ENCODE data around the gene STXBP6. TPM values are rescaled to one million over a fixed set of nuclear protein-coding genes. Genes with fewer than 3 reads are reported as not detected.

Gene STXBP6
- total RNA-seq, 1 donor from 2014 or later, result 27.1 TPM

- Mint-ChIP-seq H3K4me3 (ENCODE audit: unreplicated experiment) (no peak overlapping the region), H3K4me1 (ENCODE audit: low read depth, unreplicated experiment) (peaks cover 42% of the 10 kb centered on the region), H3K27me3 (ENCODE audit: low read depth, unreplicated experiment) (no peaks in the 10 kb centered on the region), H3K27ac (ENCODE audit: unreplicated experiment) (no peak overlapping the region), H3K9me3 (ENCODE audit: unreplicated experiment) (no peaks in the 10 kb centered on the region), H3K36me3 (ENCODE audit: low read depth, unreplicated experiment) (no peaks in the 10 kb centered on the region)
- FAIRE-seq (no peak), DNase-seq (ENCODE audit: low read depth) (no peak)
- H2AFZ ChIP-seq (ENCODE audit: low read depth, low read length), result no peak overlapping the region
- no peaks in the 10 kb centered on the region for H3K27me3 ChIP-seq (ENCODE audit: insufficient read depth, low read length)
- H4K20me1 ChIP-seq (ENCODE audit: insufficient read depth, low read length), result no peaks in the 10 kb centered on the region
- no peaks in the 10 kb centered on the region for H3K9me3 ChIP-seq (ENCODE audit: insufficient read depth, low read depth, low read length)
- TF ChIP-seq, protein P1, sequence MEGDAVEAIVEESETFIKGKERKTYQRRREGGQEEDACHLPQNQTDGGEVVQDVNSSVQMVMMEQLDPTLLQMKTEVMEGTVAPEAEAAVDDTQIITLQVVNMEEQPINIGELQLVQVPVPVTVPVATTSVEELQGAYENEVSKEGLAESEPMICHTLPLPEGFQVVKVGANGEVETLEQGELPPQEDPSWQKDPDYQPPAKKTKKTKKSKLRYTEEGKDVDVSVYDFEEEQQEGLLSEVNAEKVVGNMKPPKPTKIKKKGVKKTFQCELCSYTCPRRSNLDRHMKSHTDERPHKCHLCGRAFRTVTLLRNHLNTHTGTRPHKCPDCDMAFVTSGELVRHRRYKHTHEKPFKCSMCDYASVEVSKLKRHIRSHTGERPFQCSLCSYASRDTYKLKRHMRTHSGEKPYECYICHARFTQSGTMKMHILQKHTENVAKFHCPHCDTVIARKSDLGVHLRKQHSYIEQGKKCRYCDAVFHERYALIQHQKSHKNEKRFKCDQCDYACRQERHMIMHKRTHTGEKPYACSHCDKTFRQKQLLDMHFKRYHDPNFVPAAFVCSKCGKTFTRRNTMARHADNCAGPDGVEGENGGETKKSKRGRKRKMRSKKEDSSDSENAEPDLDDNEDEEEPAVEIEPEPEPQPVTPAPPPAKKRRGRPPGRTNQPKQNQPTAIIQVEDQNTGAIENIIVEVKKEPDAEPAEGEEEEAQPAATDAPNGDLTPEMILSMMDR (IDR thresholded peaks at IDR 0.05; ENCODE audit: insufficient read depth, low read depth, low read length), result no peak
- no peak for TF ChIP-seq EZH2 (IDR thresholded peaks at IDR 0.05; ENCODE audit: insufficient read depth, low read length)
- no peak overlapping the region for H3K27ac ChIP-seq (ENCODE audit: low read depth, low read length)
- no peaks in the 10 kb centered on the region for H3K36me3 ChIP-seq (ENCODE audit: insufficient read depth, low read length)
- H3K4me1 ChIP-seq (ENCODE audit: insufficient read depth, low read length), result no peaks in the 10 kb centered on the region
- no peak overlapping the region for H3K4me3 ChIP-seq (ENCODE audit: insufficient read depth, low read depth, low read length)
- H3K4me2 ChIP-seq (ENCODE audit: low read length), result no peak overlapping the region
- H3K79me2 ChIP-seq (ENCODE audit: insufficient read depth, low read length), result no peaks in the 10 kb centered on the region
- no peak overlapping the region for H3K9ac ChIP-seq (ENCODE audit: low read length)
These were observed 39.5 kb upstream of the STXBP6 start for GRCh38 chr14:25089496-25089895.

- FAIRE-seq (no peak), DNase-seq (ENCODE audit: low read depth) (no peak)
- Histone ChIP-seq H3K79me2 (ENCODE audit: insufficient read depth, low read length) (no peaks in the 10 kb centered on the region), H3K9ac (ENCODE audit: low read length) (no peak overlapping the region), H3K27ac (ENCODE audit: low read depth, low read length) (no peak overlapping the region), H3K36me3 (ENCODE audit: insufficient read depth, low read length) (no peaks in the 10 kb centered on the region), H3K4me3 (ENCODE audit: insufficient read depth, low read depth, low read length) (no peak overlapping the region), H3K4me2 (ENCODE audit: low read length) (no peak overlapping the region), H2AFZ (ENCODE audit: low read depth, low read length) (no peak overlapping the region), H3K4me1 (ENCODE audit: insufficient read depth, low read length) (no peaks in the 10 kb centered on the region), H4K20me1 (ENCODE audit: insufficient read depth, low read length) (no peaks in the 10 kb centered on the region), H3K9me3 (ENCODE audit: insufficient read depth, low read depth, low read length) (no peaks in the 10 kb centered on the region), H3K27me3 (ENCODE audit: insufficient read depth, low read length) (no peaks in the 10 kb centered on the region)
- TF ChIP-seq EZH2 (IDR thresholded peaks at IDR 0.05; ENCODE audit: insufficient read depth, low read length), result no peak
- TF ChIP-seq, protein P1 (IDR thresholded peaks at IDR 0.05; ENCODE audit: insufficient read depth, low read depth, low read length), result no peak
- peaks cover 24% of the 10 kb centered on the region for H3K4me1 Mint-ChIP-seq (ENCODE audit: low read depth, unreplicated experiment)
- H3K4me3 Mint-ChIP-seq (ENCODE audit: unreplicated experiment), result no peak overlapping the region
- H3K27ac Mint-ChIP-seq (ENCODE audit: unreplicated experiment), result no peak overlapping the region
- H3K27me3 Mint-ChIP-seq (ENCODE audit: low read depth, unreplicated experiment), result no peaks in the 10 kb centered on the region
- no peaks in the 10 kb centered on the region for H3K36me3 Mint-ChIP-seq (ENCODE audit: low read depth, unreplicated experiment)
- H3K9me3 Mint-ChIP-seq (ENCODE audit: unreplicated experiment), result no peaks in the 10 kb centered on the region
These were observed 37.0 kb upstream of the STXBP6 start for GRCh38 chr14:25086821-25087396.

DNA sequence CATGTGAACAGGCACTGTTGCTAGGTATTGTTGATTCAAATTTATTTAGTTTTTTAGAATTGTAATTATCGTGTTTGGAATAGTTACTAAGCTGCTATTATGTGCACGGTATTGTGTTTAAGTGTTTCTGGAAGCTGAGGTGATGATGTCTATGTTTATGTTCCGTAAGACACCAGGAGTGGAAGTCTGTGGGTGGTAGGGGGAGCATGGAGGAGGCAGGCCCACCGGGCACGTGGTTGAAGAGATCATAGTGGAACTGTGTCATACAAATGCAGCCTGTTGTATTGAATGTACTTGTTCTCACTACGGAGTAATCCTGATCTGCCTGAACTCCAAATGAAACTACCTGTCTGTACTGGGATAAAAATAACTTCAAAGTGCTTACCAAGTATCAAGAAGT is 36.1 kb upstream of the STXBP6 start:
- no peak overlapping the region for H3K4me2 ChIP-seq (ENCODE audit: low read length)
- no peak for TF ChIP-seq EZH2 (IDR thresholded peaks at IDR 0.05; ENCODE audit: insufficient read depth, low read length)
- TF ChIP-seq, protein P1 (IDR thresholded peaks at IDR 0.05; ENCODE audit: insufficient read depth, low read depth, low read length), result no peak

More for the DNA sequence above, 36.1 kb upstream of the STXBP6 start:
- Mint-ChIP-seq H3K4me1 (ENCODE audit: low read depth, unreplicated experiment) (peaks cover 19% of the 10 kb centered on the region), H3K27ac (ENCODE audit: unreplicated experiment) (no peak overlapping the region), H3K9me3 (ENCODE audit: unreplicated experiment) (no peaks in the 10 kb centered on the region), H3K4me3 (ENCODE audit: unreplicated experiment) (no peak overlapping the region), H3K36me3 (ENCODE audit: low read depth, unreplicated experiment) (no peaks in the 10 kb centered on the region), H3K27me3 (ENCODE audit: low read depth, unreplicated experiment) (no peaks in the 10 kb centered on the region)
- no peaks in the 10 kb centered on the region for H3K9me3 ChIP-seq (ENCODE audit: insufficient read depth, low read depth, low read length)
- H3K4me3 ChIP-seq (ENCODE audit: insufficient read depth, low read depth, low read length), result no peak overlapping the region
- H3K9ac ChIP-seq (ENCODE audit: low read length), result no peak overlapping the region
- no peak overlapping the region for H3K27ac ChIP-seq (ENCODE audit: low read depth, low read length)
- no peak overlapping the region for H2AFZ ChIP-seq (ENCODE audit: low read depth, low read length)
- FAIRE-seq (no peak), DNase-seq (ENCODE audit: low read depth) (no peak)
- no peaks in the 10 kb centered on the region for H4K20me1 ChIP-seq (ENCODE audit: insufficient read depth, low read length)
- no peaks in the 10 kb centered on the region for H3K79me2 ChIP-seq (ENCODE audit: insufficient read depth, low read length)
- H3K36me3 ChIP-seq (ENCODE audit: insufficient read depth, low read length), result no peaks in the 10 kb centered on the region
- no peaks in the 10 kb centered on the region for H3K27me3 ChIP-seq (ENCODE audit: insufficient read depth, low read length)
- no peaks in the 10 kb centered on the region for H3K4me1 ChIP-seq (ENCODE audit: insufficient read depth, low read length)

Measured in astrocyte (in vitro differentiated cells and primary cell).